ENCODE data around the gene PRICKLE2.

Gene PRICKLE2

GRCh38 chr3:64138656-64139375, 86.5 kb downstream of the PRICKLE2 start (continued):
- TF ChIP-seq PATZ1 (CRISPR knock-in tag; IDR thresholded peaks at IDR 0.05; ENCODE audit: borderline replicate concordance) (no peak), TSHZ2 (CRISPR knock-in tag; IDR thresholded peaks at IDR 0.05) (no peak), TOX (CRISPR knock-in tag; IDR thresholded peaks at IDR 0.05; ENCODE audit: borderline replicate concordance) (no peak), PPARA (CRISPR knock-in tag; IDR thresholded peaks at IDR 0.05; ENCODE audit: borderline replicate concordance) (no peak), TCF4 (CRISPR knock-in tag; IDR thresholded peaks at IDR 0.05; ENCODE audit: borderline replicate concordance) (no peak), BACH2 (CRISPR knock-in tag; IDR thresholded peaks at IDR 0.05; ENCODE audit: borderline replicate concordance) (no peak), CREB5 (CRISPR knock-in tag; IDR thresholded peaks at IDR 0.05; ENCODE audit: low read depth) (no peak), ZNF70 (CRISPR knock-in tag; IDR thresholded peaks at IDR 0.05) (no peak), RARB (CRISPR knock-in tag; IDR thresholded peaks at IDR 0.05) (no peak)

GRCh38 chr3:64138046-64138445, 87.2 kb downstream of the PRICKLE2 start:
- TF ChIP-seq TSHZ2 (CRISPR knock-in tag; IDR thresholded peaks at IDR 0.05): no peak
- TF ChIP-seq TOX (CRISPR knock-in tag; IDR thresholded peaks at IDR 0.05; ENCODE audit: borderline replicate concordance): no peak
- no peak for TF ChIP-seq PPARA (CRISPR knock-in tag; IDR thresholded peaks at IDR 0.05; ENCODE audit: borderline replicate concordance)
- no peak for TF ChIP-seq TCF4 (CRISPR knock-in tag; IDR thresholded peaks at IDR 0.05; ENCODE audit: borderline replicate concordance)
- TF ChIP-seq ZNF565 (CRISPR knock-in tag; conservative IDR thresholded peaks at IDR 0.05; ENCODE audit: low read depth): no peak
- TF ChIP-seq ESRRG (CRISPR knock-in tag; IDR thresholded peaks at IDR 0.05): no peak
- TF ChIP-seq CREB5 (CRISPR knock-in tag; IDR thresholded peaks at IDR 0.05; ENCODE audit: low read depth): no peak
- no peak for TF ChIP-seq POU6F1 (CRISPR knock-in tag; IDR thresholded peaks at IDR 0.05; ENCODE audit: borderline replicate concordance, low read depth)
- no peak for TF ChIP-seq ARNTL (CRISPR knock-in tag; IDR thresholded peaks at IDR 0.05; ENCODE audit: borderline replicate concordance, low read depth)
- no peak for TF ChIP-seq PATZ1 (CRISPR knock-in tag; IDR thresholded peaks at IDR 0.05; ENCODE audit: borderline replicate concordance)
- no peak for TF ChIP-seq CSRNP3 (CRISPR knock-in tag; IDR thresholded peaks at IDR 0.05)
- no peak for TF ChIP-seq ZFP30 (CRISPR knock-in tag; IDR thresholded peaks at IDR 0.05)
- TF ChIP-seq CSDC2 (CRISPR knock-in tag; IDR thresholded peaks at IDR 0.05): no peak
- TF ChIP-seq BACH2 (CRISPR knock-in tag; IDR thresholded peaks at IDR 0.05; ENCODE audit: borderline replicate concordance): no peak
- no peak for ATAC-seq

All from SK-N-SH treated with all-trans-retinoic acid at 6 μM for 48 hours (cell line).